ENCODE data around the gene PCK2.
A peak's percentile ranks its signal among the peaks of the same experiment; 100 is the strongest.

PCK2 gene

DNA sequence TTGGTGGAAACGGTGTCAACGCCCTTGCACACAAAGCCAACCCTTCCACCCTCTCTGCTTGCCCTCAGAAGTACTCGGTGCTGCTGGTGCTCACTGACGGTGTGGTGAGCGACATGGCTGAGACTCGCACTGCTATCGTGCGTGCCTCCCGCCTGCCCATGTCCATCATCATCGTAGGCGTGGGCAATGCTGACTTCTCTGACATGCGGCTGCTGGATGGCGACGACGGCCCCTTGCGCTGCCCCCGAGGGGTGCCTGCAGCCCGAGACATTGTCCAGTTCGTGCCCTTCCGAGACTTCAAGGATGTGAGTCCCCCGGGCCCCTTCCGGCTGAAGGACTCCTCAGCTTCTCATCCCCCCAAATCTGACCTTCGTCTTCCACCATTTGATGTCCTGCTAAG lies 17.0 kb upstream of the PCK2 start:
- DNase-seq = no peak

DNA sequence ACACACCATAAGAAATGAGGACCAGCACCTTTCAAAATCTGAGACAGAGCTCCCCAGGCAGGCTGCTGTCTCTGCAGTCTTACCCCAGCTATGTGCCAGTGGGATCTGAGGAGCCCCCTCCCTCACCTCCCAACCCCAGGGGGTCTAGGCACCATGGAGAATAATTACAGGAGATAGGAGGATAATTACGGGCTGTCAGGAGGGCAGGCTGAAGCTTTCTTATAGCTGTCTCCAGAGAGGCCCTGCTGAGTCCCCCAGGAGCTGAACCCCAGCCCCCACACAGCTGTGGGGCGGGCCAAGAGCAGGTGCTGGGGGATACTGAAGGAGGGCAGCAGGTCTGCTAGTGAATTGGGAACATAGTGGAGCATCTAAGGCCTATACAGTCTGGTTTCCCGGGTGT lies 16.0 kb upstream of the PCK2 start:
- DNase-seq = no peak

DNA sequence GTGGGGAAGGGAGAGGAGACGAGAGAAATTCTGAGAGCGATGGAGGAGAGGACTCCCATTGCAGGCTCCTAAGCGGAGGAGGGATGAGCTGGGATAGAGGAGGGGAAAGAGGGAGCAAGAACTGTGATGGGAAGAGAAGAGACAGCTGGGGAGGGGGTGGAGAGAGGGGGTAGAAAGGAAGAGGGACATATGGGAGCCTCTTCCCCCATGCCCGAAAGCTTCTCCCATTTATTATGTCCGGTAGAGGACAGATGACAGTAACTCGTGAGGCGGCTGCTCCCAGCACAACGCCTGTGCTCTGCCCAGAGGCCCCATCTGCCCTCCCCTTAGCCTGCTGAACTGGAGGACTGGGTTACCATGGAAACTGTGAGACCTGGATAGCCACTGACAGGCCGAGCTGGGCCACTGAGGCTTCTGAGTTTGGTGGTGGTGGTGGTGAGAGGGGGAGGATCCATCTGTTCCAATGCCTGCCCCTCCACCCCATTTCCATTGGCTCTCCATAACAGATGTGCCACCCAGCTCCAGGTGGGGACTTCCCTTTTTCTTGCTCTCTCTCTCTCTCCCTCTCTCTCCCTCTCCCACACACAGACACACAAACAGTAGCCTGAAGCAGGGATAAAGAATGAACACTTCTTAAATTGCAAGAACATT lies 14.5 kb upstream of the PCK2 start:
- DNase-seq = peak; percentile 47

DNA sequence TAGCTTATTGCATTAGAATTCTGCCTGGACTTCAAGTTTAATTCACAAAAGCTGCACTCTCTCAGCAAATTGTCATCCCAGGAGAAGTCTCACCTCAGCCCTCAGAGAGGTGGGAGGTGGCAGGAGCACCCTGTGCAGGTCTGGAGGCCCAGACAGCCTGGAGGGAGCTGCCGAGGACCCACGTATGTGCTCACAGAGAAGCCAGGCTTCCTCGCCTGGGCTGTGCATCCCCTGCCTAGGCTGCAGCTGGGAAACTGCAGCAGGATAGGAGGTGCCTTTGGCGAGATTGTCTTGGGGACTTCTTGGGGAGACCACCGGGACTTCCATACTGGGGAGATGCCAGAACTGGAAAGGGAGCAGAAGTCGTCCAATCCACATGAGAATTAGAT lies 14.0 kb upstream of the PCK2 start:
- no peak for DNase-seq

DNA sequence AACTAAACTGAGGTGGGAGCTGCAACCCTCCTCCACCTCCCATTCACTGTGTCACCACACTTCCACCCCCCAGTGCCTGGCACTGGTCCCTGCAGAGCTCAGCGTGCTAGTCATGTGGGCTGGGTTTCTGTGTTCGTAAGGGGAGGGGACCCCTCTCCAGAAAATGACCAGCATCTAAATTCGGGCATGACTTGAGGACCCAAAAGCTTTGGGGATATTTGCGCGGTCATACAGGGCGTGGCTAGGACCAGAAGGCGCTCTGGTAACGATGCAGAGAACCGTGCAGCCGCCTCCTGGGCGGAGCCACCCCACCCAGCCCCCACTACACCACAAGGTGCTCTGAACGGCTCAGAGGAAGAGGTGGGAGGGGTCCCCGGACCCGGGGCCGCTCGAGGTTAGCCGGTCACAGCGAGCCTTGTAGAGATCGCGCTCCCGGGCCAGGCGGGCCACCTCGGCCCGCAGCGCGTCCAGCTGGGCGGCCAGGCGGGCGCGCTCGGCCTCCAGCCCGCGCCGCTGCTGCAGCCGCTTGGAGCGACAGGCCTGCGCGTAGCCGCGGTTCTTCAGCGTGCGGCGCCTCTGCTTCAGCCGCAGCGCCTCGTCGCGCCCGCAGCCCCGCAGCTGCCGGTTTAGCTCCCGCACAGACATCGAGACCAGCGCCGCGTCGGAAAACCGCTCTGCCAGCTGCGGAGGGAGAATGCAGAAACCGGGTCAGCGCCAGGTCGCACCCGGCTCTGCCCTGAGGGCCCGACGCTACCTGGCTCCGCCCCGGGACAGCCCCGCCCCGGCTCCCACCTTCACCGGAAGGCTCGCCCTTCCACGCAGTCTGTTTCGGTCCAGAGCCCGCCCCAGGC lies 13.0 kb upstream of the PCK2 start:
- DNase-seq = peak; percentile 59

DNA sequence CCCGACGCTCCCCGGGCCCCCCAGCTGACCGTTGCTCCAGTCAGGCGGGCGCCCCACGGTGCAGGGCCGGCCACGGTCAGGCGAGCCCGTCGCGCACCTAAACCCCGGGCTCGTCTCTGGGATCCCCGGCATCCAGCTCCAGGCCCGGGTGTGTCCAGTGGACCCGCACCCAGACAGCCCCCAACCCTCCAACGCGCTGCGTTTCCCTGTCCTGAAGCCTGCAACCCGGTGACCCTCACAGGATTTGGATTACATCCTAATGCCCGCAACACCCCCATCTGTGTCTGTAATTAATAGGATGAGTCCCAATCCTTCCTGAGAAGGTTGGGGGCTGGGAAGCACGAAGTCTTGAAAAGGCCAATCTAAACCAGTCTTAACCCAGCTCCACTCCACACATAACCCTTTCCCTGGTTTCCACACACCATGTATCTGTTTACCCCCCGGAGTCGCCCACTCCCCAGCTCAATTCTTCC lies 12.3 kb upstream of the PCK2 start:
- no peak for DNase-seq

DNA sequence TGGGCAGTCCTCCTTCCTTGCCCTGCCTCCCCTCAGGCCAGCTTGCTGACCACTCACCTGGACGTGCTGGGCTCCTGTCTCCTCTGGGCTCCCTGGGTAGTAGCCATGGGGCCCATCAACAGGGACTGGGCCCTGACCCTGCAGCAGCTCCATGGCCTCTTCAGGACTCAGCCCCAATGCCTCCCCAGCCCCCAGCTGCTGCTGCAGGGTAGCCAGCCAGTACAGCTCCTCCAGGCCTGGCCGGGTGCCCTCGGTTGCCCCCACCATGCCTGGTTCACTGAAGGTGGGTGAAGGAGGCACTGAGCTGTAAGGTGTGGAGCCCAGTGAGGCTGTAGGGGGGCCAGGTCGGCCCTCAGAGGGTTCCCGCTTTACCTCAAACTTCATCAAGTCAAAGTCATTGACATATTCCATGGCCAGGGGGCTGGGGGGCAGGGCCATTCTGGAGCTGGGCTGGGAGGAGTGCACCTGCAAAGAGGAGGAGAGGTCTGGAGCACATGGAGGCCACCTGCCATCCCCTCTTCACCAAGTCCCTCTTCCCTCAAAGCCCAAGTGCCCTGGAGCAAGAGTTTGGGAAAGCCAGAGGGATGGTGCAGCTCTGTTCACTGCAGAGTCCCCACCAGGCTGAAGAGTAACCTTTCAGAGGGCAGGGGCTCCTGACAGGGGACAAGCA lies 11.6 kb upstream of the PCK2 start:
- no peak for DNase-seq

DNA sequence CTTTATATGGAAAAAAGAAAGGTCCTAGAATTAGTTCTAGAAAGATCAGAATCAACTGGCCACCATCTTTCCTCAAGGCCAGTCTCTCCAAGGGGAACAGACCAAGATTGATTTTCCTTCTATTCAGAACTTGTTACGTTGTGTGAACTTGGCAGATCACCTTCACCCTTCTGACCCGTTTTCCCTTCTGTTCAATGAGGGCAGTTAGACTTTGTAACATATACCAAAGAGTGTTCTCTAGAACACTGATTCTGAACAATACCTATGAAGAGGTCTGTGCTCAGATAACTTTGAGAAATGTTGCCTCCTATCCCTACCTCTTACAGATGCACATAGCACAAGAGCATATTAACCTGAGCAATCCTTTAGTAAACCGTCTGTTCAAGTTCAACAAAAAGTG lies 10.6 kb upstream of the PCK2 start:
- DNase-seq = no peak

DNA sequence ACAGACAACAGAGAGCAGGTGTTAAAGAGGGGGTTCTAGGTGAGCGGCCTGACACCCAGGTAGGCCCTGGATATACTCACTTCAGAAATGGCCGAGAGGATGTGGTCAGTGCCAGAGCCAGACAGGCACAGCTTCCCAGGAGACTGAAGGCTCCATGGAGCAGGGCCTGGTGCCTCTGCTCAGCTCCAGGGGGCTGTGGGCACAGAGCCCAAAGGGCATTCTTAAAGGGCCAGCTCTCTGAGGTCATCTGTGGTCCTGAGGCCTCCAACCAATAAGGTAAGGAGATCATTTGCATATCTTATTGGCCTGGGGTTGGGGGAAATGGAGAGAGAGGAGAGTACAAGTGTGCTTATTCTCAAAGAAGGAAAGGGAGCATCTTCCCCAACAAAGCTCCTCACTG lies 9.7 kb upstream of the PCK2 start:
- no peak for DNase-seq

DNA sequence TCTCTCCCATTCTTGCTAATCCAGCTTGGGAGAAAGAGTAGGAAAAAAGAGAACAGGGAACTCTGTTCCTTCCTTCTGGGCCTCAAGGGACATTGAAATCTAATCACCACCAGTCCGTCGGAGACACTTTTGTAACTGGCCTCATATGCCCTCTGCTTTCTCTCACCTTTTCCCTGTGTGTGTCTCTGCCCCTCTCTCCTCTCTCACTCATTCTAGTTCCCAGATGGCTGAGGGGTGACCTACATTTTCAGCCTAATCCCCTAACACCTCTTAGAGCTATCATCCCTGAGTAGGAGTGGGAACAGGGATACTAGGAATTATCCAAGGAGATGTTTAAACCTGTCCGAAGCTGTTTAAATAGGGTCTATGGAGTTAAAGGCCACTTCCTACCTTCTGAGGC lies 8.9 kb upstream of the PCK2 start:
- DNase-seq = no peak

DNA sequence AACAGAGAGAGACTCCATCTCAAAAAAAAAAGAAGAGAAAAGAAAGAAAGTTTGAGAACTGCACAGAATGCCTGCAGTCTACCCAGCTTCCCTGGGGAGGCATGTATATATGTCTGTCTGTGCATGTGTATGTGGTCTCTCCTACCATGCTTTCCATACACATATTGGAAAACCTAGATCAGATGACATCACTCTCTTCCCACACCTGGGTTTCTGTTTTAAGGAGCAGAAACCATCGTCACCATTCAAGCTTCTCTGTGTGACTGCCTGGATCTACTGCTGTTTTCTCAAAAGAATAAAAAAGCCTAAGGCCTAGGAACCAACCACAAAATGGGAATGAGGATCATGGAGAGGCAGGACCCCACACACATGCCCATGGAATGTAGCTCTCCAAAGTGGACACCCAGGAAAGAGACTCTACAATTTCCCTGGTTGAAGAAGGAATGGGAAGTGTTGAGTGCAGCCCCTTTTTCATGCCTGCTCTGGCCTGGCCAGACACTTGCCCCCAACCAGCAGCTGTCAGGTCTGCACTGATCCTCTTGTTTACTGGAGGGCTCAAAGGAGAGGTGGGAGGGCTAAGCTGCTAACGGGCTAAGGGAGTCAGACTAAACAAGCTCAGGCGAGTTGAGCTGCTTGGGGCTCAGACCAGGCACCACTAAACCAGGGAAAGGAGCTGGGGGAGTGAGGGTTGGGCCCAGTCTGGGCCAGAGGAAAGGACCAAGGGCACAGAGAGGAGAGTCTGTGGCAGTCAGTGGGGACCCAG lies 7.7 kb upstream of the PCK2 start:
- no peak for DNase-seq

DNA sequence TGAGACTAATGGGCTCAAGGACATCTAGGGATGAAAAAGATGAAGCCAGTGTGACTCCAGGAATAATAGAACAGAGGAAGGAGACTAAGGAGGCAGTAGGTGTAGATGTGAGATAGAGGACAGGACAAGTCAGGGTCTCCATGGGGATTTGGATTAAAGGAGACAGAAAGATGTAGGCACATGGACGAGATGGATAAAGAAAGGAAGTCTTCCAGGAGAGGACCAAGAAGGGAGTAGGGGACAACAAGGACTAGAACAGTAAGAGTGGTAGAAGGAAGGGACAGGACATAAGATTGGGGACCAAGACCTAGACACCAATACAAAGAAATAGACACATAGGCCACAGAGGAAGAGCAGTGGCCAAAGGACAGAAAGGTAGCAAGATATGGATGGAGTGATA lies 7.1 kb upstream of the PCK2 start:
- DNase-seq = no peak

DNA sequence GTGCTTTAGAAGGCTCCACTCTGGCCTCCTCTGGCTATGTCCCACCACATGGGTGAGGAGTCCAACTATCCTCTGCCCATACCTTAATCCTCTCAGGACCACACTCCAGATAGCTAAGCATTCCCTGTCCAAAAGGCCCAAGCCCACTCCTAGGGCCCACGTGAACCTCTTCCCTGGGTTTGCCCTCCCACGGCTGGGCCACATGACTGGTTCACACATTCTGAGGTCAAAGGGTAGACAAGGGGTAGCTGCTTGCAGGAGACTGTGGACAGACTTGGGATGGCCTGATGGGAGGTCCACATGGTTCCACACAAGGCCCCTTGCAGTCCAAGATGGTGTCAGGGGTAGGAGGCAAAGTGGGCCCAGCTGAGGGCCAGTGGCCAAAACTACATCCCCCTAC lies 6.0 kb upstream of the PCK2 start:
- DNase-seq = no peak

DNA sequence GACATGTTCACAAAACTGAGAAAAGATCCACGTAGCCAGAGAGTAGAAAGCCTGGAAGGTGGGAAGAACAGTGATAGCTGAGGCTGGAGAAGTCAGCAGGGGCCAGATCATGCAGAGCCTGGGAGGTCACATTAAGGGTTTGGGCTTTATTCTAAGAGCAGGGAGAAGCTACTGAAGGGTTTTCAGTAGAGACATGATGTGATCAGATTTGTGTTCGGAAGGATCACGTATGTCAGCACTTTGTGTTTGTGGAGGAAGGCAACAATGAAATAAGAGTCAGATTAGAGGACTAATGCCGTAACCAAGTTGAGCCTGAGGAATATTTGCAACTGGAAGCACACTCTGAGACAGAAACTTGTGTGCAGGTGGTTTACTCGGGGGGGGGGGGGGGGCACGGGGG lies 4.2 kb upstream of the PCK2 start:
- no peak for DNase-seq

DNA sequence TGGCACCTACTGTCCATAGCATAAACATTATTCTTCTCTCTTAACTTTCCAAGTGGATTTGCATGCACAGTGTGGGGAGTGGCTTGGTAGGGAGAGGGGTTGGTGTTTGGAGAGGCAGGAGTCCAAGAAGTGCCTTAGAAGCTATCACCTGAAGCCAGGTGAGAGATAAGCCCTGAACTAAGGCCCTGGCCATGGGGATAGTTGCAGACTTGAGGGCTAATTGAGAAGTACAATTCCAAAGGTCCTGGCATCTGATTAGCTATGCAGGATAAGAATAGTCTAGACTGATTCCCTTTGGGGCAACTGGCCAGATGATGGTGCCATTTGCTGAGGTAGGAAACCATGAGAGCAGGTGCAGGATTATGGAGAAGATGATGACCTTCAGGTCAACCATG lies 2.0 kb upstream of the PCK2 start:
- DNase-seq = no peak

DNA sequence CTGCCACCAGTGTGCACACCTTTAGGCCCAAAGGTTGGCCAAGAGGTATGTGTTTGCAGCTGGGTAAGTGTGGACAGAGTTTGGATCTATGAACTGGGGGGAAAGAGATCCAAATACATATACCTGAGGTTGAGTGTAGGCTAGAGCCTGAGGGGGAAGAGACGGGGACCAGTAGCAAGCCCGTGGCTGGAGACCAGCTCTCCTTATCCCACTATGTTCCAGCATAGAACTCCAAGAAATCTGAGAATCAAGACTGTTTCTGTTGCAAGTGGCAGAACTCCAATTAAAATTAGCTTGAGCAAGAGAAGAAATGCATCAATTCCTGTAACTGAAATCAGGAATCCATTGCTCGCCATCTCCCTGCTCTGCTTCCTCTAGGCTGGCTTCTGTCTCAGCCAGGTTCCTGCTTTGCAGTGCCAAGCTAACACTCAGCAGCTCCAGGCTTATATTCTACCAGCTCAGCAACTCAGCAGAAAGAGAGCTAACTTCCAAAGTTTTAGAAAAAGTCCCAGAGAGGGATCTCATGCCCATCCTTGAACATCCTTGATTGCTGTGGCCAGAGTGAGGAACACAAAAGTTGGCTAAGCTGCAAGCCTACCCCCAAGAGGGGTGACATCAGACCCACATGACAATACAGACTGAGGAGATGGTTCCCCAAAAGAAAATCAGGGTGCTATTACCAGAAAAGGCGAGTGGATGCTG lies 1.5 kb upstream of the PCK2 start:
- no peak for DNase-seq

DNA sequence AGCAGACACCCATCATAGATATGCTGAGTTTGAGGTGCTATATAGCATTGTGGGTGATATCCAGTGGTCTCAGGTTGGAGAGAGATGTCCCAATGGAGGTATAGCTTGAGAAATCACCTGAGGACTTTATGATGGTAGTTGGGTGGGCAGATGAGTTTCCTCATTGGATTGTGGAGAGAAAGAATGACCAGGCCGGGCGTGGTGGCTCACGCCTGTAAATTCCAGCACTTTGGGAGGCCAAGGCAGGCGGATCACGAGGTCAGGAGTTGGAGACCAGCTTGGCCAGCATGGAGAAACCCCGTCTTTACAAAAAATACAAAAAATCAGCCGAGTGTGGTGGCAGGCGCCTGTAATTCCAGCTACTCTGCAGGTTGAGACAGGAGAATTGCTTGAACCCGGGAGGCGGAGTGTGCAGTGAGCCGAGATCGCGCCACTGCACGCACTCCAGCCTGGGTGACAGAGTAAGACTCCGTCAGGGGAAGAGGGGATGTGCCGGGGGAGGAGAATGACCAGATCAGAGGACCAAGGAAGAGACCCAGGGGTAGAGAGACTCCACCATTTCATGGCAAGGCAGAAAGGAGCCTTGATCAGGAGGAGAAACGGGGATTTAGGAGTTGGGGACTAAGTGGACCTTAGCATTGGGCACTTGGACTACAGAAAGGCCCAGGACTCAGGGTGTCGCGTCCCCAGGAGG lies 757 bp upstream of the PCK2 start:
- no peak for DNase-seq

DNA sequence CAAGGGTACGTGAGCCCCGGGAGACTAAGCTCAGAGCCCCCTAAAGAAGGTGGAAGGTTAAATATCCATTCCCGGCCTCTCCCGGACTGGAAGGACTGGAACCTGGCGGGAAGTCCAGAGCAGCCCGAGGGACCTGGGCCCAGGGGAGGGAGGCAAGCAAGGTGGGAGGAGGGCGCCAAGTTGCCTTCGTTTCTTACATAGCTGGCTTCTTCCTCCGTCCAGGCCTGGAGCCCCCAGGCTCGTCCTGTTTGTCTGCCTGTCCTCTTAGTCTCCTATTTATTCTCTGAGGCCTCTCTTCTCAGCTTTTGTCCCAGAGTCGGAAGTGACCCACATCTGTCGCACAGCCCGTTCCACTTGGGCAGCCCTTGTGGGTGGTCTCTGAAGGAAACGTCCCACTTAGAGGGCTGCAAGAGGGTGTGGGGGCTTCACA lies 745 bp downstream of the PCK2 start:
- no peak for DNase-seq

DNA sequence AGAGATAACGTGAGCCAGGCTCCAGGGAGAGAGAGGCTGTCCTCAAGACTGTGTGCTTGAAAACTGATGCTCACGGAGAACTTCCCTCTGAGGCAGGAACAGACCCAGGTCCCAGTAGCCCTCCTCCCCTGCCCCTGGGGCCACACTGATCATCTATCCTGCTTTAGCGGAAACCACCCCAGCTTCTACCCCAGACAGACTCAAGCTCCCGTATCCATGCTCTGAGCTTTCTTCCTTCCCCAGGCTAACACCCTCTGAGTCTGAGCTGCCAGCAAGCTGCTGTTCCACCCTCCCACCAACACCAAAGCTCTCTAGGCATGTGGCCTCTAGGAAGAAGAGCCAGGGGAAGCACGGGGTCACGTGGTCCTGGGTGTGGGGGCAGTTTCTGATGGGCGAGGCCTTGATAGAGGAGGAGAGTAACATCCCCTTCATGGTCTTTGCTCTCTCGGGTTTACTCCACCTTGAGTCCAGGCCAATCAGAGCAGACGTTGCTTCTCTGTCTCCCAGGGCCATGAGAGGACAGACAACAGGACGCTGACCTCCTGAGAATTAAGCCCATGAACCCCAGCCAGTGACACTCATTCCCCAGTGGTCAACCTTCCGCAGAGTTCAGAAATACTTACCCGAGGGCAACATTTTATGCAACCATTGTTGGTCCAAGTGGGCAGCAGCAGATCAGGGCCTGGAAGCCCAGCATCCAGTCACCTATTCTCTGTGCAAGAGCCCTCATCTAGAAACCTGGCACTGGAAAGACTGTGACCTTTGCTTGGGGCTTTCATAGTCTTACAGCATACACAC lies 1.4 kb downstream of the PCK2 start:
- peak; percentile 77 for DNase-seq

DNA sequence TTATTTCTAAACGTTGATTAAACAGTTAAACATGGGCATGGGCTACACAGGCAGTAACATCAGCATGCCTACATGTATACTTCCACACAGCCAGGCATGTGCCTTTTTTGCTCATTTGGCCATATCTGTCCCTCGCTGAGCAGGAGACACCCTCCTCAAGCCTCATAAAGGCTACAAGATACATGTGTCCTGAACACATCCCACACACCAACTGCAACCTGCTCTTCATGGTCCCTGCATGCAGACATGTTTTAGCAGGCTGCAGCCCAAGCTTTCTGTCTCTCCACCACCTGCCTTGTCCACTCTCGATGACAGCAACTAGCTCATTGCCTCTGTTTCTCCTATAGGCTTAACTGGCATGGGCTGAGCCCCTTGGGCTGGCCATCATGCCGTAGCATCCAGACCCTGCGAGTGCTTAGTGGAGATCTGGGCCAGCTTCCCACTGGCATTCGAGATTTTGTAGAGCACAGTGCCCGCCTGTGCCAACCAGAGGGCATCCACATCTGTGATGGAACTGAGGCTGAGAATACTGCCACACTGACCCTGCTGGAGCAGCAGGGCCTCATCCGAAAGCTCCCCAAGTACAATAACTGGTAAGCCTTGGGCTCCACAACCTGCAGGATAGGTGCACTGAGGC lies 2.6 kb downstream of the PCK2 start:
- no peak for DNase-seq
